Small intestine (tissue), 16 donors: ENCODE measurements around the gene IRGM. TPM values are rescaled to one million over a fixed set of nuclear protein-coding genes. Genes with fewer than 3 reads are reported as not detected.
"Not testable (repeated sequence)": the region's sequence is repeated elsewhere in the genome, so short reads cannot be mapped to it uniquely, and the experiment has no call there.

Experiments used
- DNase-seq, 2 donors: peaks; one replicate each; pipeline versions ENCODE4 v3.0.0 to v3.0.0-alpha.2; 2013
- FAIRE-seq: peaks from 2 replicates; lab custom pipeline; 2012; peaks lifted over from hg19 to GRCh38; lab: Jason Lieb, UNC
- H3K27ac ChIP-seq, 3 donors: one replicate each; pipeline ENCODE4 v1.5.1; 2013; ENCODE audit warnings: low read length in 2 of 3, mild to moderate bottlenecking in 2 of 3, control low read depth in 1 of 3, inconsistent platforms in 1 of 3, low read depth in 1 of 3, moderate library complexity in 1 of 3
- H3K27me3 ChIP-seq, 3 donors: one replicate each; pipeline ENCODE4 v1.6.1; 2013; ENCODE audit warnings: low read length in 3 of 3, inconsistent platforms in 1 of 3; ENCODE audit not compliant: control insufficient read depth in 3 of 3, insufficient read depth in 3 of 3
- H3K36me3 ChIP-seq, 3 donors: one replicate each; pipeline ENCODE4 v1.6.1; 2013; ENCODE audit warnings: low read length in 3 of 3, inconsistent platforms in 1 of 3, low read depth in 1 of 3, mild to moderate bottlenecking in 1 of 3, moderate library complexity in 1 of 3; ENCODE audit not compliant: control insufficient read depth in 3 of 3, insufficient read depth in 2 of 3
- H3K4me1 ChIP-seq, 3 donors: one replicate each; pipeline ENCODE4 v1.6.1; 2013; ENCODE audit warnings: low read length in 2 of 3, inconsistent platforms in 1 of 3, low read depth in 1 of 3, mild to moderate bottlenecking in 1 of 3, moderate library complexity in 1 of 3; ENCODE audit not compliant: control insufficient read depth in 3 of 3, insufficient read depth in 2 of 3
- H3K4me3 ChIP-seq, 3 donors: one replicate each; pipeline ENCODE4 v1.5.1; 2013; ENCODE audit warnings: low read length in 3 of 3, control low read depth in 1 of 3, inconsistent platforms in 1 of 3, low read depth in 1 of 3, mild to moderate bottlenecking in 1 of 3, moderate library complexity in 1 of 3
- H3K9me3 ChIP-seq, 2 donors: one replicate each; pipeline ENCODE4 v1.6.1; 2013; ENCODE audit warnings: low read depth in 1 of 2, low read length in 1 of 2; ENCODE audit not compliant: control insufficient read depth in 2 of 2, insufficient read depth in 1 of 2
- WGBS, 3 donors: extraction: QIAGEN DNeasy Blood & Tissue Kit; methylation state at CpG; one replicate each; pipeline ENCODE4 v1.1.7; 2013; 5-methylcytosine and 5-hydroxymethylcytosine counted together
- long read RNA-seq, 10 donors: transcript quantifications; one replicate each; lab custom pipeline, GENCODE V29; 2026
- polyA plus RNA-seq, 4 donors: library from polyadenylated mRNA; stranded (reverse) in 3 of 4; unstranded in 1 of 4; fragments of 200-250 nt in 3 of 4; fragments of 120-200 nt in 1 of 4; gene quantifications; one replicate each; pipeline versions ENCODE4 v1.2.1 to v1.2.3, GENCODE V29; 2013
- donor health status: healthy with polysubstance abuse.
- donor health status: control.
- donor health status: control.
- donor health status: Bipolar disorder and iron deficiency.
- donor health status: healthy.

The IRGM gene
- polyA plus RNA-seq: under 1 TPM in 1 of 4 donors, not detected in 3; 0.10 TPM
- long read RNA-seq, donor 1: 0 reads
- long read RNA-seq, donor 2: 0 reads
- long read RNA-seq, donor 3: 0 reads
- long read RNA-seq, donor 4: 0 reads
- long read RNA-seq, donor 5: 0 reads
- long read RNA-seq, donor 6: 0 reads
- long read RNA-seq, donor 7: 0 reads
- long read RNA-seq, donor 8: 0 reads
- long read RNA-seq, donor 9: 0 reads
- long read RNA-seq, donor 10: 0 reads

- not testable (repeated sequence) for DNase-seq, H3K9me3 ChIP-seq, H3K4me1 ChIP-seq, H3K27ac ChIP-seq, H3K27me3 ChIP-seq, H3K4me3 ChIP-seq, H3K36me3 ChIP-seq, FAIRE-seq
- WGBS, 3 donors: 74 to 79% (median 75%) methylated on average over 3 of the region's 3 CpGs
Measured at GRCh38 chr5:150846308-150846653, at the start of gene IRGM. Gene IRGM (plus strand): TSS chr5:150846521. CDS start chr5:150848124, 1,603 bp downstream.

GRCh38 chr5:150797384-150797783, 48.9 kb upstream of the IRGM start:
- H3K9me3 ChIP-seq: no peaks in the 10 kb centered on the region
- DNase-seq (no peak), FAIRE-seq (no peak)
- peaks cover 0 to 7% (median 0%) of the 10 kb centered on the region in 3 donors for H3K4me1 ChIP-seq
- no peaks in the 10 kb centered on the region for H3K27me3 ChIP-seq
- WGBS, 3 donors: 91 to 97% (median 92%) methylated on average over 2 of the region's 2 CpGs
- H3K36me3 ChIP-seq: peaks cover 0 to 12% (median 3%) of the 10 kb centered on the region in 3 donors
- no peak overlapping the region for H3K4me3 ChIP-seq
- H3K27ac ChIP-seq: no peak overlapping the region

- Histone ChIP-seq H3K36me3 (peaks cover 0 to 2% (median 0%) of the 10 kb centered on the region in 3 donors), H3K27ac (peak overlapping the region in 2 of 3 donors; percentile 23 to 74), H3K27me3 (no peaks in the 10 kb centered on the region), H3K9me3 (peaks cover 0 to 3% of the 10 kb centered on the region in 2 donors), H3K4me1 (peaks cover 0 to 7% (median 0%) of the 10 kb centered on the region in 3 donors), H3K4me3 (peak overlapping the region in 1 of 3 donors; percentile 50)
- 9 to 15% (median 10%) methylated on average over 15 of the region's 15 CpGs for WGBS, 3 donors
- no peak for FAIRE-seq
- DNase-seq: peak; percentile 51 to 92
Measured at GRCh38 chr5:150801117-150801927, 45.0 kb upstream of the IRGM start.

GRCh38 chr5:150804388-150804787, 41.9 kb upstream of the IRGM start:
- Histone ChIP-seq H3K4me3 (no peak overlapping the region), H3K9me3 (peaks cover 0 to 5% of the 10 kb centered on the region in 2 donors), H3K27me3 (no peaks in the 10 kb centered on the region), H3K27ac (no peak overlapping the region), H3K36me3 (no peaks in the 10 kb centered on the region), H3K4me1 (peaks cover 0 to 7% (median 0%) of the 10 kb centered on the region in 3 donors)
- WGBS, 3 donors: 83 to 94% (median 91%) methylated on average over 6 of the region's 6 CpGs
- no peak for DNase-seq
- FAIRE-seq: no peak

- no peak for DNase-seq
- FAIRE-seq: no peak
- Histone ChIP-seq H3K4me1 (no peaks in the 10 kb centered on the region), H3K27me3 (no peaks in the 10 kb centered on the region), H3K27ac (no peak overlapping the region), H3K9me3 (peaks cover 0 to 11% of the 10 kb centered on the region in 2 donors), H3K36me3 (no peaks in the 10 kb centered on the region), H3K4me3 (no peak overlapping the region)
- WGBS, 3 donors: 66 to 73% (median 73%) methylated on average over 3 of the region's 3 CpGs
Measured at GRCh38 chr5:150809363-150809762, 37.0 kb upstream of the IRGM start.

- no peaks in the 10 kb centered on the region for H3K27me3 ChIP-seq
- no peaks in the 10 kb centered on the region for H3K36me3 ChIP-seq
- peaks cover 0 to 9% of the 10 kb centered on the region in 2 donors for H3K9me3 ChIP-seq
- H3K4me3 ChIP-seq: no peak overlapping the region
- DNase-seq: no peak
- no peak for FAIRE-seq
- no peaks in the 10 kb centered on the region for H3K4me1 ChIP-seq
- no peak overlapping the region for H3K27ac ChIP-seq
Measured at GRCh38 chr5:150815010-150815409, 31.3 kb upstream of the IRGM start.

GRCh38 chr5:150816946-150817345, 29.4 kb upstream of the IRGM start:
- WGBS, 3 donors: 81 to 88% (median 81%) methylated on average over 2 of the region's 2 CpGs
- Histone ChIP-seq H3K27me3 (no peaks in the 10 kb centered on the region), H3K4me1 (no peaks in the 10 kb centered on the region), H3K9me3 (peaks cover 0 to 11% of the 10 kb centered on the region in 2 donors), H3K27ac (no peak overlapping the region), H3K4me3 (no peak overlapping the region), H3K36me3 (no peaks in the 10 kb centered on the region)
- DNase-seq (no peak), FAIRE-seq (no peak)

- FAIRE-seq (no peak), DNase-seq (no peak)
- H3K9me3 ChIP-seq: peaks cover 0 to 7% of the 10 kb centered on the region in 2 donors
- H3K36me3 ChIP-seq: no peaks in the 10 kb centered on the region
- H3K4me3 ChIP-seq: no peak overlapping the region
- WGBS, 3 donors: 72 to 78% (median 75%) methylated on average over 5 of the region's 5 CpGs
- no peaks in the 10 kb centered on the region for H3K4me1 ChIP-seq
- no peak overlapping the region for H3K27ac ChIP-seq
- H3K27me3 ChIP-seq: no peaks in the 10 kb centered on the region
Measured at GRCh38 chr5:150829744-150830143, 16.6 kb upstream of the IRGM start.
